NCI-H524 (cell line): ENCODE data around the gene UBA52.
"Not testable (repeated sequence)": the region's sequence is repeated elsewhere in the genome, so short reads cannot be mapped to it uniquely, and the experiment has no call there.

ENCODE experiments used
- DNase-seq, 2 experiments: peaks; one replicate each; lab custom pipeline; 2025; lab: John Stamatoyannopoulos, UW

The UBA52 gene

DNA sequence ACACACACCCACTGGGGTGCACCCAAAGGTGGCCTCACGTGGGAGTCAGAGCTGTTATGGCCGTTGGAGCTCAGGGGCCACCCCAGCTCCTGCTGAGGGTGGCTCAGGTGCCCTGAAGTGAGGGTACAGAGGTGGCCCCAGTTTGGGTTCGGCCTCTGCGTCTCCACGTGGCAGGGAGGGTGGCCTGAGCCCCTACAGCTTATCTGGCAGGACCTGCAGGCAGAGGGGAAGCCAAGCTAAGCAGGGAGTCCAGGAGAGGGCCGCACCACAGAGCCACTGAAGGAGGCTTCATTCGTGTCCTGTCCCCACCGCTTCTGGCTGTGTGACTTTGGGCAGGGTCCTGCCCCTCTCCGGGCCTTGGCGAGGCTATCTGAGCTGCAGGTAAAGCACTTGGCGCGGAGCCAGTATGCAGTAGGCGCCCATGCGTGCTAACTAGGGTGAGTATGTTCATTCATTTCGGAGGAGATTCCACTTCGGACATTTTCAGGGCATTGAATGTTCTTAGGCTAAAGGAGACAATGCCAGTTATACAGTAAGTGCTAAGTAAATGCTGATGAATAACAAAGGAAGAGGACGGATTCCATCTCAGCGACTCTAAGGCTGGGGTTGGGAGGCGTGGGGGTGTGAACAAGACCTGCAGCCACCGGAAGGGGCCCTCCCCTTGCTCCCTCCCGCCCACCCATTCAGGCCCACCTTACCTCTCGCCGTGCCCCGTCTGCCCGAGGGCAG is 21.9 kb downstream of the UBA52 start:
- no peak for DNase-seq

DNA sequence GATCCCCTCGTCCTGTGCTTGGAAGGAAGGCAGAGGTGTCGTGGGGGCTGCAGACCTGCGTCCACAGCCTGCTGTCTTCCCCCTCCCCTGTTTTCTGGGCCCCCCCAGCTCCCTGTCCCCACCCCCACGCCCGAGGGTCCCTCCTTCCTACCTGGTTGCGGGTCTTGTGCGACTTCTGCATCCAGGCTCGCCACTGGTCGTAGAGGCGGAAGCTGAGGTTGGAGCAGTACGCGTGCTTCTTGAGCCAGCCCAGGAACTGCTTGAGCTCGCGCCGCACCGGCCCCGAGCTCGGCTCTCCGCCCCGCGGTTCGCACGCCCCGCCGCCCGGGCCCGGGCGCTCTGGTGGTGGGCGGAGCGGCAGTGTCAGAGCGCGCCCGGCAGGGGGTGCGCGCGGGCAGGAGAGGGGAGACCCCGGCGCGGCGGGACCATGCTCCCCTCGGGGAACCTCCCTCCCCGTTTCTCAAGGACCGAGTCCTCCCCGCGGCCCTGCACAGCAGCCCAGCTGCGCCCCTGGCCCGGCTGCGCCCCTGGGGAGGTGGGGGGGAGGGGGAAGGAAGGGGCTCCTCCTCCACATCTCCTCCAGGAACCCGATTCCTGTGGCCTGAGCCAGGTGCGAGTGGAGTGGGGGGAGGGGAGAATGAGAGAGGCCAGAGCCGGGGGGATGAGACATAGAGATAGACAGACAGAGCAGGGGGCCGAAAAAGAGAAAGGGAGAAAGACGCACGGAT is 22.6 kb downstream of the UBA52 start:
- peak; percentile 51 to 72 for DNase-seq

DNA sequence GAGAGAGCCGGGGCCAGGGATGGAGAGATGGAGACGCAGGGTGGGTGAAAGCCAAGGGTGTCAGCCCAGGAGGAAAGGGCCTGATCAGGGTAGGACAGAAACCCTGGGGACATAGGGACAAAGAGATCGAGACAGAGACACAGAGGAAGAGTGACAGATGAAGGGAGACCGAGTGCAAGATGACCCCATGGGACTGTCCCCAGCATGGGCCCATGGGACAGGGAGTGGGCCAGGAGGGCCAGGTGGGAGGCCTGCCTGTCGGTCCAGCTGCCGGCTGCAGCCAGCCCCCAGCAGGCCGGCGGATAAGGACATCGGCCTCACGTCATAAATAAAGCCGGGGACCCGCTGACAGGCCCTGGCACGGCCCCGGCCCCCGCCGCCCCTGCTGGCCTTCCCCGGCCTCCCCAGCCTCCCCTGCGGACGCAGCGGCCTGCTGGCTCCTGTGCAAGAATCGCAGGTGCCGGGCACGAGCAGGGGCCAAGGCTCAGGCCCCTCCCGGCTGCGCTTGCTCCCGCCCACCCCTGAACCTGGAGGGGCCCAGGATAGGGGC is 23.2 kb downstream of the UBA52 start:
- DNase-seq = peak in 1 of 2 experiments; percentile 48

DNA sequence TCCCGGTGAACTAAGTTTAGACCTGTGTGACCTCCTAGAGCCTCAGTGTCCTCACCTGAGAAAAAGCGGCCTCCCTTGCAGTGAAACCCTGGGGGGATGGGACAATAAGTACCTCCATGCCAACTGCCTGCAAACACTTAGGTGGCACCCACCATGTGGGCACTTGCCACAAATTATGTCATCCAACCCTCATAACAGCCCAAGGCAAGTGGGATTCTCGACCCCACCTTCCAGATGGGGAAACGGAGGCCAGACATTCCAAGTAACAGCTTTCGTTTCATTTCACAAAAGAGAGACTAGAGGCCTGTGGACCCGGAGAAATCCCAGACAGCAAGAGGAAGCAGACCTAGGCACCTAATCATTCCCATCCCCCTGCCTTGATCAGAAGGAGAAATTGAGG is 23.8 kb downstream of the UBA52 start:
- DNase-seq = no peak

DNA sequence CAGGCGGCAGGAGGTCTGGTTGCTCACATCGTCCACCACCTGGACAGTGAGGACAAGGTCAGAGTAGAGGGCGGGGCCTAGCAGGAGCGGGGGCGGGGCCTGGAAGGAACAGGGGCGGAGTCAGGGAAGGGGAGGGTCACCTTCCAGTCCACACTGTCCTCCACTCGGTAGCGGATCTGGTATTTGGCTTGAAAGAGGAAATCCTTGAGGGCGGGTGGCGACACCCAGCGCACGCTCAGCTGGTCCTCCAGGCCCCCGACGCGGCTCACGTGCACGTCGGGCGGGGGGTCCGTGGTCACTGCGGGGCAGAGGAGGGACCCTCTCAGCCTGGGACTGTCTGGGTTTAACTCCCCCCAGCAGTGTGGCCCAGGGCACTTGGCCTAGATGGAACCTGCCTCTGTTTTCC is 25.1 kb downstream of the UBA52 start:
- DNase-seq = peak; percentile 40 to 54

DNA sequence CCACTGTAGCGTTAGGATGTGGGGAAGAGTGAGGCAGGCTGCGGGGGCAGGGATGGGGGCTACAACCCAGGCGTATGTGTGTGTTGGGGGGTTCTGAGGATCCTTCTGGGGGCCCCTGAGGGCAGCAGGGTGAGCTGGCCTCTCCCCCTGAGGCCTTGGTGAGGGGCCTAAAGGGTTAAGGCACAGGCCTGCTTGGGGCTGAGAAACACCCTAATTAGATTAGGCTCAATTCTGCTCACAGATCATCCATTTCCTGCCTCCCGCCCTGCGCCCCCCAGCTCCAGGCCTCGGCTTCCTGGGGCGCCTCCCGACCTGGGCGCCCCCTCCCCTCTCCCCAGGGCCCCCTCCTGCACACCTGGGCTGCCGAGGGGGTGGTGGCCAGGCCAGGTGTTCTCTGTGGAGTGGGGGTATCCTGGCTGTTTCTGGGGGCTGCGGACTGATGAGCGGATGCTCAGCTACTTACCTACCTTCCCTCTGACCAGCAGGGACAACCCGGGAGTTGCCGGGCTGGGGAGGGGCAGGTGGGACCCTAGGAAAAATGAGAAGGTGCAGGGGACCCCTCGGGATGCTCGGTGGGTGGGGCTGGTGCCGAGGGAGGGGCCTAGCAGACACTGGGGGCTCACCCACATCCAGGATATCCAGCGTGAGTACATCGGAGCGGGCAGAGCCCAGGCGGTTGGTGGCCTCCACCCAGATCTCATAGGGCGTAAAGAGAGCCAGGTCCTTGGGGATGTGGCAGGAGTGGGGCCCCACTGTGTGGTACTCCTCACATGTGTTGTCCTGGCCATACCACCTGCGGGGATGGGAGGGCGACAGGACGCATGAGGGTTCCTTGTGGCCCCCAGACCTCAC is 26.4 kb downstream of the UBA52 start:
- DNase-seq = peak in 1 of 2 experiments; percentile 30

DNA sequence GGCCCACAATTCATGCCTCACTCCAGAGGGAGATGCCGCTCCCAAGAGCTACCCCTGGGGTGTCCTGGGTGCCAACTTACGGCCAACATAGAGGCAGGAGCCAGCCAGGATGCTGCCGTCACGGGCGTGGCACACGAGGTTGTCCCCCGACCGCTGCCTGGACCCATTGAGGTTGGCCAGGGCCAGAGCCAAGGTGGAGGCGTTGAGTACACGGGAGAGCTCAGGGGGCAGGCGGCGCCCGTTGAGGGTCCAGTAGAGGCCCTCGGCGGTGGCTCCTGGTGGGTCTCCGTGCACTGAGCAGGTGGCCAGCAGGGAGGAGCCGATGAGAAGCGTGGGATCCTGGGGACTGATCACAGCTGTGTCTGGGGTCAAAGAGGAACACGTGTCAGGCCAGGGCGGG is 27.8 kb downstream of the UBA52 start:
- DNase-seq = no peak

DNA sequence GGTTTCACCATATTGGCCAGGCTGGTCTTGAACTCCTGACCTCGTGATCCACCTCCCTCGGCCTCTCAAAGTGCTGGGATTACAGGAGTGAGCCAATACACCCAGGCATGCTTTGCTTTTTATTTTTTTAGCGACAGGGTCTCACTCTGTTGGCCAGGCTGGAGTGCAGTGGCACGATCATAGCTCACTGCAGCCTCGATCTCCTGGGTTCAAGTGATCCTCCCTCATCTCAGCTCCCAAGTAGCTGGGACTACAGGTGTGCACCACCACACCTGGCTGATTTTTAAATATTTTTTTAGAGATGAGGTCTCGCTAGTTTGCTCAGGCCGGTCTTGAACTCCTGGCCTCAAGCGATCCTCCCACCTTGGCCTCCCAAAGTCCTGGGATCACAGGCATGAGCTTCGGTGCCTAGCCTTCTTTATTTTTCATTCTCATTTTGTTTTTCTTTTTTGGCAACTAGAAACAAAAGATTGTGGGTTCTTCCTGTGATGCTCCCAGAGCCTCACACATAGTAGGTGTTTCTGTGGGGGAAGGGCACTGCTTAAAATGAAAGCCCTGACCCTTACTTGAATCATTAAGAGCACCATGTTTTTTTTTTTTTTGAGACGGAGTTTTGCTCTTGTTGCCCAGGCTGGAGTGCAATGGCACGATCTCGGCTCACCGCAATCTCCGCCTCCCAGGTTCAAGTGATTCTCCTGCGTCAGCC is 29.2 kb downstream of the UBA52 start:
- DNase-seq = not testable (repeated sequence)

DNA sequence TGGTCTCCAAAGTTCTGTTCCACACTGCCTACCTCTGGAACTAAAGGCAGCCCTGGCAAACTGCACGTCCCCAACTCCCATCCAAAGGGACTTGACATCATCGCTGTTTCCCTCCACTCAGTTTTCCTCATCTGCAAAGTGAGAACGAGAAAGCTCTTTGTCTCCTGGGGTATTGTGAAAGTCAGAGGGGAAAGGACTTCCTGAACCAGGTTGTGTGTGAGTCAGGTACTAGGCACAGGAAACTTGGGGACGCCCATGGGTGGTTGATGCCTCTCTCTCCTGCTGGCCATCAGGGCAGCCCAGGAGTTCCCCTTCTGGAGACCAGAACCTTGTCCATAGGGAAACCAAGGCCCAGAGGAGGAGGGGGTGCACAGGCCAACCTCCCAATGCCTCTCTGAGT is 30.2 kb downstream of the UBA52 start:
- no peak for DNase-seq

DNA sequence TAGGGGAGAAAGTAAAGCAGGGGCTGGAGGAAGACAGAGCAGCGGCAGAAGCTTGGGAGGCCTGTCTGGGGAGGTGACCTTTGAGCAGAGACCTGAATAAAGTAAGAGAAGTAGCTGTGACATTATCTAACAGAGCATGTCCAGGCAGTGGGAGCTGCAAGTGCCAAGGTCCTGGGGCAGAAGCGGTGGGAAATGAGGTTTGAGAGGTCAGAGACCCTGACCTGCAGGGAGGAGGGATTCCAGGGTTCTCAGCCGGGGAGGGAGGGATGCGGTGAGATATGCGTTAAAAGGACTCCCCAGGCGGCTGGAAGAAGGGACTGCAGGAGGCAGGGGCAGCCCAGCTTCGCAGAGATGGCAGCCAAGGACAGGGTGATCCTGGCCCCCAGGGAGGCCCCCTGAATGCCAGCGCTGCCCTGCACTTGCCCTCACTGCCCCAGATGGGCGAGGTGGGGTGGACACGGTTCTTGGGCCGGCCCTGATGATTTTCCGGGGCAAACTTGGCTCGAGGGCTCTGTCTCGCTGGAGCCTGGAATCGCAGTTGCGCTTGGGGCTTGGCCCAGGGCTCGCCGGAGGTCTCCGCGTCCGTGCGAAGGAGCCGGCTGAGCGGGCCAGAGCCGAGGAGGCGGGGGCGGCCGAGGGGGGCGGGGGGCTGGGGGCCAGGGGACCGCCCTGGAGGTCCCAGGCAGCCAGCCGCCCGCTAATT is 31.7 kb downstream of the UBA52 start:
- DNase-seq = peak in 1 of 2 experiments; percentile 47

DNA sequence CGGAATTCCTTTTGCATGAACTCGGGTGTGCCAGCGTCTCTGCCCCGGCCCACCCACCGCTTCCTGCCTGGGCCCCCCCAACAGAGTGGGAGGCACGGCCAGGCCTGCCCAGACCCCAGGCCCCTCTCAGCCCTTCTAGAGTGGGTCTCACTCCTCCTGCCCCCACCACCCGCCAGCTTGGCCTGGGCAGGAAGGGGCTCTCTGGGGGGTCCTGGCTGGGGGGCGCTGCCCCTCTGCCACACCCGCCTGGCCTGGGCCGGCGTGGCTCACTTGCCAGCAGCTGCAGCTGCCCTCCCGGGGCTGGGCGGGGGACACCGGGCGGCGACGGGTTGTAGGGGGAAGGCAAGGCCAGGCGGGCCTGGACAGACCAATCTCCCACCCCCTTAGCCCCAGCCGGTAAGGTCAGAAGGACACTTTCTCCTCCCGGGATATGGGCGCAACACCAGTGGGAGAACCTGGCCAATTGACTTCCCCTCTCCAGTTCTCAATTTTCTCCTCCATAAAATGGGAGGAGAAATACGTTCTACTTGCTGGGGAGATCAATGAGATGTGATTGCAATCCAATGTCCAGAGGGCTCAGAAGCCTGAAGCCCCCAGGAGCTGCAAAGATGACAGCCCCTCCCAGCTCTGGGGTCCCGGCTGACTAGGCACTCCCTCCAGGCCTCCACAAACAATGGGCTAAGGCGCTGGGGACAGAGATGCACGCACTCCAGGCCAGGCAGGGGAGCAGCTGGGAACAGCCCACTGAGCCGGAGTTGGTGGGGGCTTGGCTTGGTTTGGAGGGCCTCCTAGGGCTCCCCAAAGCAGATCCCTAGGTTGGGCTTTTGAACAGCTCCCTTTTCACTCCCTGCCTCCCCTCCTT is 32.5 kb downstream of the UBA52 start:
- DNase-seq = no peak

DNA sequence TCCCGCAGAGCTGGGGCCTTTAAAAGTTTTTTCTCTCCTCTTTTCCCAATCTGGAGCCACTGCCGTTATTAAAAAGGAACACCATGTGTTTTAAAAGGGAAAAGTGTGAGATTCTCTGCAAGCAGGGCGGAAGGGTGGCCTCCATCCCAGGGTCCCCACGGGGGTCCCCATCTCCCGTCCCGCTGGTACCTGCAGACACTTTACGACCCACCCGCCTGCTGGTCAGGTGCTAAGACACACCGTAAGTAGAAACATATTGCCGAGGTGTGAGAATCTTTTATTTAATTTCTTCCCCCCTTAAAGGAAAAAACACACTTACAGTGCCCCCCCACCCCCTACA is 33.1 kb downstream of the UBA52 start:
- DNase-seq = no peak

DNA sequence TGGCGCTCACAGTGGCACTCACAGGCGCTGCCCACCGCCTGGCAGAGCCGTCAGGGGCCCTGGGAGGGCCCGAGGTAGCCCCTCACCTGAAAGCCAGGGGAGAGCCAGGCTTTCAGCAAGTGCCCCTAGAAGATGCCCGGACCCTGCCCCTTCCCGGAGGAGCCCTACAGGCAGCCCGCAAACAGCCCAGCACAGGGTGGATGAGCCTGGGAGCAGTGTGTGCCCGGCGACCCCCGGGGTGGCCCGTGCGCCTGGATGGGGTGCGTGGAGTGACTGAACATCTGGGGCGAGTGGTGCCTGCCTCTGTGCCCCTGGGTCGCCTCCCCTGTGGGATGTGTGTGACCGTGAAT is 33.5 kb downstream of the UBA52 start:
- no peak for DNase-seq

DNA sequence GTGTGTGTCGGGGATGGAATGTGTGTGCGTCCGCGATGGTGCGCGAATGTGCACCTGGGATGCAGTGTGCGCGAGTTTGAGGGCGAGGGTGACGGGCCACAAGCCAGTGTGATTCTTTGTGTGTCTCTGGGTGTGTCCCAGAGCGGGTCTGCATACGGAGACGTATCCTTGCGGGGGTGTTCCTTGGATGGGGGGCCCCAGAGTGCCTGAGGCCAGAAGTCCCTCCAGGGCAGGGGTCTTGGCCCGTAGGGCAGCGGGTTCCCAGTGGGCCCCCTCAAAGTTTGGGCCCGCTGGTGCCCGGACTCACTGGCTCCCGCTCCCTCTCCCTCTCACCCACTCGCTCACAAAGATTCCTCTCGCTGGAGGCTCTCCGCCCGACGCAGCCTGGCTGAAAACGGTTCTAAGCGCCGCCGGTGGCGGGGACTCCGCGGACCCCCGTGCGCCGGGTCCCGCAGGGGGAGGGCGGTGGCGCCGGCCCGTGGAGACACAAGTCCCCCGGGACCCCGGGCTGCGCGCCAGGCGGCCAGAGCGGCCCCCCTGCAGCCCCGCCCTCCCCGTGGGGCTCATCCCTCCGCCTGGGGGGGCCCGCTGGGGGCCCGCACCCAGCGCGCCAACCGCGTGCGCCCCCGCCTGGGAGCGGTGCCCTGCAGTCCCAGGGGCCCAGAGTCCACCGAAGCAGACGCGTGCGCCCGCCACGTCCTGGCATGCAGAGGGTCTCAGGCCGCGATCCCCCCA is 34.1 kb downstream of the UBA52 start:
- no peak for DNase-seq

DNA sequence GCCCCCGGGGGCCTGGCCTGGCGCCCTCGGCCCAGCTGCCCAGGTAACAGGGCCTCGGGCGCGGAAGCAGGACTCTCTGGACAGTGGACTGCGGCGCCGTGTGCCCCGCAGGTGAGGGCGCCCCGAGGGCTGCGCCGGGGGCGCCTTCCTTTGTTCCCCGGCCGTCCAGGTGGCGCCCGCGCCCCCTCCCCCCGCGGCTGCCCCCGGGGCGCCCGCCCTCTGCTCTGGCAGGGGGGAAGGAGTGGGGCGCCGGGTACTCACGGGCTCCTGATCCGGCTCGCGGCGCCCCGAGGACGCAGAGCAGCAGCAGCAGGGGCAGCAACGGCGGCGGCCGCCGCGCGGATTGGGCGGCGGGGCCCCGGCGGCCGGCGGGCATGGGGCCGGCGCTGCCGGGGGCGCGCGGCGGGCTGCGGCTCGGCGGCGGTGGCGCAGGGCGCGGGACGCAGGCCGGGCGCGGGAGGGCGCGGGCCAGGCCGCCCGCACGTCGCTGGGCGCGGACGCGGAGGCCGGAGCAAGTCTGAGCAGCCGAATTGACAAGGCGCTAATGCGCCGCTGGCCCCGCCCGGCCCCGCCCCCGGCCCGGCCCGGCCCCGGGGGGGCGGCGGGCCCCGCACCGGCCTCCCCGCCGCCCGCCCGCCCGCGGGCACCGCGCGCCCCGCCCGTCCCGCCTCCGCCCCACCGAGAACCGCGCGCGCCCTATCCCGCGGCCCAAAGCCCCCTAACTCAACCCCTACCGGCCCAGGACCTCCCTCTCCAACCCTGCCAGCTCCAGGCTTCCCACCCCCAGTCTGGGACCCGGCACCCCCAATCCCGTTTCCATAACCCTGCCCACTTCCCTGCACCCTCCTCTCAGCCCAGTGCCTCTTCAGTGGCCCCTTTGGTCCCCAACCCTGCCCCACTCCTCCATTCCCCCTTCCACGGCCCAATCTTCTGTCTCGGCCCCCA is 34.9 kb downstream of the UBA52 start, which contains the start of gene CRLF1:
Gene CRLF1 (minus strand): TSS at position 519 of the 945 bp plus-strand sequence. CDS start 143 bp downstream, at position 376.
- DNase-seq = no peak

DNA sequence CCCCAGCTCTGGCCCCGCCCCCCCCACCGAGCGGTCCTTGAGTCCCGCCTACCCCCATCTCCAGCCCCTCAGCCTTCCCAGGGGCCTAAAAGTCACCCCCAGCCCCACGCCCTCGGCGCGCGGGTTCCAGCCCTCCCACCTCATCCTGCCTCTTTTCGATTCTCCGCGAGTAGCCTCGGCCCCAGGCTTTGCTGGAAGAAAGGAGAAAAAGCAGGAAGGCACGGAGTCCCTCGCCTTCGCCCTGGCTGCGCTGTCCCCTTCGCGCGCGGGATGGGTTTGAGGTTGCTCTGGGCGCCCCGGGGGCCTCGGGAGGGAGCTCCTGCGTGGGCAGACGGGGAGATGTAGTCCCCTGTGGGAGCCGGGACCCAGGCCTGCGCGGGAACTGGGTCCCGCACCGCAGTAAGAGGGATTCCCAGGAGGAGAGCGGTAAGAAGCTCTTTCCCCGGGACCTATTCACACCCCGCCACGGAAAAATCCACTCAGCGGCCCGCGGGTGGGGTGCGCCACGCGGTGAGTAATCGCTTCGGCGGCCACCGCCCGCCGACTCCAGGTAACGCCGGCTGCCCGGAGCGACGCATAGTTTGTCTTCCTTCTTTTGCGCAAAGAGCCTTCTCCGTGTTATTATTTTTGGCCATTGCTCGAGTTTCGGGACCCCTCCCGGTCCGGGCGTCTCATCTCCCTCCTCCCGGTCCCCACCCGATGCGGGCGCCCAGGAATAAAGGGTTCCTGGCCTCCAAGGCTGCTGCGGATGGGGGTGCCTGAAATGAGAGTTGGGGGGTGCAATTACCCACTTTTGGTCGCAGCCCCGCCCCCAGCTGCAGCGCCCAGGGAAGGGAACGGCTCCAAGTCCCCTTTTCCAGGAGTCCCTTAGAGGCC is 35.8 kb downstream of the UBA52 start:
- DNase-seq = no peak

DNA sequence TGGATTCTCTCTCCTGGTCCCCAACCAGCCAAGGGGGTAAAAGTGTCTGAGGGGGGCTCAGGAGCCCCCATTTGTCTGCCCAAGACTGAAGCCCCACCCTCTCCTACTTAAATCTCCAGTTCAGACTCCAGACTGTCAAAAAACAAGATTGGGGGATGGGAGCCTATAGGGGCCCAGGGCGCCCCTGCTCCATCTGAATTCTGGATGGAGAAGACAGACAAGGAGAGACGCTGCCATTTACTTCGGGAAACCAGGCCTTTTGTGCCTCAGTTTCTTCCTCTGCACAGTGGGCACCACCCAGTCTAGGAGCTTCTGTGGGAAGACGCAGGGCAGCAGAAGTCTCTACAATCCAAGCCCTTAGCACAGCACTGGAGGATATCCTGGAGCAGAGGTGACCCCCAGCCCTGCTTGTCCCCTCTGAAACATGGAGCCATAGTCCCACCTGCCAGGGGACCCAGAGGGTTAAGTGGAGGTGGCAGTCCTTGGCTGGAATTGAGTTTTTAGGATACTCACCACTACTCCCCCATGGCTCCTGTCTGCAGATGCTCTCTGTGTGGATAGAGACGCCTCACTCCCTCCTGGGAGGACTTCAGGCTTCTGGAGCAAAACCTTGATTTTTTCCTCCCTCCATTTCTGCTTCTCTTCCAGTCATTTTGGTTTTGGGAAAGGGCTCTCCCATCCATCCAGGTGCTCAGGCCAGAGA is 36.6 kb downstream of the UBA52 start:
- DNase-seq = no peak
